Stimulated activated CD4-positive, alpha-beta T cell treated with anti-CD3 and anti-CD28 coated beads, TNF-alpha, amount 100 ng/mL, for 4 hours (primary cell): ENCODE data around the gene OR51G2.

Source experiments
- DNase-seq, 3 experiments: peaks; one replicate each; pipeline ENCODE4 v3.0.0-alpha.2; 2020; ENCODE audit warnings: low read depth in 3 of 3

The OR51G2 gene

GRCh38 chr11:4865855-4866254, 53.3 kb downstream of the OR51G2 start:
- no peak for DNase-seq

- DNase-seq, result no peak
These were observed 55.3 kb downstream of the OR51G2 start for GRCh38 chr11:4863876-4864275.
